ENCODE data around the gene LRRC45. TPM values are rescaled to one million over a fixed set of nuclear protein-coding genes. Genes with fewer than 3 reads are reported as not detected.

Gene LRRC45
- total RNA-seq (9.9 and 10.0 TPM in 2 replicates), polyA plus RNA-seq (2.3 and 3.8 TPM in 2 replicates), polyA minus RNA-seq (ENCODE audit: low replicate concordance) (9.5 and 9.6 TPM in 2 replicates)
- polyA plus RNA-seq (2012) = 3.4 and 7.4 TPM in 2 replicates

- peak; percentile 99 to 100 for DNase-seq (ENCODE audit: low read depth in 2 of 2)
- Histone ChIP-seq H3K79me2 (ENCODE audit: control insufficient read depth, insufficient read depth, low read length) (peaks cover 7% of the 10 kb centered on the region), H2AFZ (ENCODE audit: low read length) (peak within 1 kb of the TSS; percentile 71), H3K4me3 (replicated peaks in 1 of 4; ENCODE audit: control extremely low read depth in 1 of 4, insufficient read depth in 1 of 4, low read depth in 3 of 4, low read length in 4 of 4) (peak within 1 kb of the TSS; percentile 62 to 94 (median 80)), H3K9ac (ENCODE audit: insufficient read depth, low read length) (peak within 1 kb of the TSS; percentile 74), H3K4me2 (ENCODE audit: extremely low read depth, insufficient read depth, low read length) (peak within 1 kb of the TSS; percentile 93), H3K36me3 (ENCODE audit: control insufficient read depth, insufficient read depth, low read length) (peaks cover 2% of the 10 kb centered on the region), H3K9me3 (ENCODE audit: control insufficient read depth, insufficient read depth, low read depth, low read length) (no peaks in the 10 kb centered on the region), H4K20me1 (ENCODE audit: control insufficient read depth, extremely low read depth, insufficient read depth, low read length) (no peaks in the 10 kb centered on the region), H3K27me3 (ENCODE audit: control insufficient read depth, insufficient read depth, low read length) (no peaks in the 10 kb centered on the region), H3K27ac (ENCODE audit: insufficient read depth, low read length) (peak within 1 kb of the TSS; percentile 68), H3K4me1 (ENCODE audit: control insufficient read depth, extremely low read depth, insufficient read depth, low read length) (peaks cover 13% of the 10 kb centered on the region)
- no peak for TF ChIP-seq CTCF (conservative IDR thresholded peaks at IDR 0.05 in 1 of 2, IDR thresholded peaks at IDR 0.05 in 1 of 2; ENCODE audit: low read depth in 1 of 2, low read length in 2 of 2)
- no peak for TF ChIP-seq EZH2 (IDR thresholded peaks at IDR 0.05; ENCODE audit: low read length, missing control alignments)
These were observed at the start of gene LRRC45 for GRCh38 chr17:82022981-82023446. LRRC45 (plus strand) TSS chr17:82023305; CDS start chr17:82023644, 339 bp downstream.

GRCh38 chr17:81973432-81973831 is 49.7 kb upstream of the LRRC45 start:
- H3K9me3 ChIP-seq (ENCODE audit: control insufficient read depth, insufficient read depth, low read depth, low read length) = no peaks in the 10 kb centered on the region
- H3K27me3 ChIP-seq (ENCODE audit: control insufficient read depth, insufficient read depth, low read length) = no peaks in the 10 kb centered on the region
- H2AFZ ChIP-seq (ENCODE audit: low read length) = no peak overlapping the region
- H3K4me2 ChIP-seq (ENCODE audit: extremely low read depth, insufficient read depth, low read length) = no peak overlapping the region
- no peaks in the 10 kb centered on the region for H3K36me3 ChIP-seq (ENCODE audit: control insufficient read depth, insufficient read depth, low read length)
- no peak overlapping the region for H3K27ac ChIP-seq (ENCODE audit: insufficient read depth, low read length)
- no peaks in the 10 kb centered on the region for H3K4me1 ChIP-seq (ENCODE audit: control insufficient read depth, extremely low read depth, insufficient read depth, low read length)
- no peak for DNase-seq (ENCODE audit: low read depth in 2 of 2)
- no peaks in the 10 kb centered on the region for H3K79me2 ChIP-seq (ENCODE audit: control insufficient read depth, insufficient read depth, low read length)
- H4K20me1 ChIP-seq (ENCODE audit: control insufficient read depth, extremely low read depth, insufficient read depth, low read length) = no peaks in the 10 kb centered on the region
- TF ChIP-seq CTCF (conservative IDR thresholded peaks at IDR 0.05 in 1 of 2, IDR thresholded peaks at IDR 0.05 in 1 of 2; ENCODE audit: low read depth in 1 of 2, low read length in 2 of 2) = no peak
- no peak for TF ChIP-seq EZH2 (IDR thresholded peaks at IDR 0.05; ENCODE audit: low read length, missing control alignments)
- no peak overlapping the region for H3K9ac ChIP-seq (ENCODE audit: insufficient read depth, low read length)
- H3K4me3 ChIP-seq (replicated peaks in 1 of 4; ENCODE audit: control extremely low read depth in 1 of 4, insufficient read depth in 1 of 4, low read depth in 3 of 4, low read length in 4 of 4) = no peak overlapping the region

- peak overlapping the region; percentile 60 to 84 (median 65) for H3K4me3 ChIP-seq (replicated peaks in 1 of 4; ENCODE audit: control extremely low read depth in 1 of 4, insufficient read depth in 1 of 4, low read depth in 3 of 4, low read length in 4 of 4)
These were observed 46.5 kb upstream of the LRRC45 start for GRCh38 chr17:81976332-81977210.

More at GRCh38 chr17:81976332-81977210, 46.5 kb upstream of the LRRC45 start:
- peak overlapping the region; percentile 85 for H2AFZ ChIP-seq (ENCODE audit: low read length)
- peak overlapping the region; percentile 85 for H3K27ac ChIP-seq (ENCODE audit: insufficient read depth, low read length)
- no peaks in the 10 kb centered on the region for H3K9me3 ChIP-seq (ENCODE audit: control insufficient read depth, insufficient read depth, low read depth, low read length)
- peak overlapping the region; percentile 96 for H3K9ac ChIP-seq (ENCODE audit: insufficient read depth, low read length)
- H3K4me2 ChIP-seq (ENCODE audit: extremely low read depth, insufficient read depth, low read length) = peak overlapping the region; percentile 97
- H3K27me3 ChIP-seq (ENCODE audit: control insufficient read depth, insufficient read depth, low read length) = no peaks in the 10 kb centered on the region
- no peaks in the 10 kb centered on the region for H3K79me2 ChIP-seq (ENCODE audit: control insufficient read depth, insufficient read depth, low read length)
- H3K36me3 ChIP-seq (ENCODE audit: control insufficient read depth, insufficient read depth, low read length) = peaks cover 1% of the 10 kb centered on the region
- DNase-seq (ENCODE audit: low read depth in 2 of 2) = peak in 1 of 2 donors; percentile 15
- no peak for TF ChIP-seq EZH2 (IDR thresholded peaks at IDR 0.05; ENCODE audit: low read length, missing control alignments)
- no peak for TF ChIP-seq CTCF (conservative IDR thresholded peaks at IDR 0.05 in 1 of 2, IDR thresholded peaks at IDR 0.05 in 1 of 2; ENCODE audit: low read depth in 1 of 2, low read length in 2 of 2)
- H4K20me1 ChIP-seq (ENCODE audit: control insufficient read depth, extremely low read depth, insufficient read depth, low read length) = no peaks in the 10 kb centered on the region
- no peaks in the 10 kb centered on the region for H3K4me1 ChIP-seq (ENCODE audit: control insufficient read depth, extremely low read depth, insufficient read depth, low read length)
